GM21515 (cell line): ENCODE data around the gene SERINC3.
"Not testable (repeated sequence)": the region's sequence is repeated elsewhere in the genome, so short reads cannot be mapped to it uniquely, and the experiment has no call there.

Experiments
- ATAC-seq: cut with Tn5 transposase; IDR thresholded peaks from one replicate; pipeline ENCODE4 v1.9.1; 2021; ENCODE audit not compliant: unreplicated experiment

Gene SERINC3

GRCh38 chr20:44521484-44522481, at the start of gene SERINC3:
SERINC3 (minus strand) TSS chr20:44522070; CDS start chr20:44521951, 119 bp downstream.
- ATAC-seq: peak; percentile 97

DNA sequence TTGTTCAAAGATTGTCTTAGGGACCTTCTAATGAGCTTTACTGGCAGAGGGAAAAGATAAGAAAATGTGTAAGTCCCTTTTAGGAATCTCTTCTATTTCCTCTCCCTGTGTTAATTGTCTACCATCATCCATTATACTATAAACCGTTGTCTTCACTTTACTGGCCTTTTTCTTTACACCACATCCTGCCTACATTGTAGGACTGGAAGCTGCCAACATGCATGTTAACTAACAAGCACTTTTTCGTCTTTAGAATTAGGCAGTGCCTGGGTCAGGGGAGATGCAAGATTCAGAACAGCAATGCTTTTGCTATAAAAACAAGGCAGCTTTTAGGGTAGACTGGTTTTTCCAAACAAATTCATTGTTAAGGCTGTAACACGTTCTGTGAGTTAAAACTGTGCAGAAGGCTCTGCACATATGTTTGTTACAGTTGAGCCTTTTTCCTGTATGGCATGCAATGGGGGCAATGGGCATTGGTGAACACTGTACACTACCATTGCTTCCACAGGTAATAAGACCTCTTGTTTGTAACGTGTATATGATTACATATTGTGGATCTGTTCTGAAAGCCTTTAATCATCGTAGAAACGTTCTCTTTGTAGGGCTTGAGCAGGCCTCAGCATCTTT, 49.6 kb upstream of the SERINC3 start:
- ATAC-seq: no peak

DNA sequence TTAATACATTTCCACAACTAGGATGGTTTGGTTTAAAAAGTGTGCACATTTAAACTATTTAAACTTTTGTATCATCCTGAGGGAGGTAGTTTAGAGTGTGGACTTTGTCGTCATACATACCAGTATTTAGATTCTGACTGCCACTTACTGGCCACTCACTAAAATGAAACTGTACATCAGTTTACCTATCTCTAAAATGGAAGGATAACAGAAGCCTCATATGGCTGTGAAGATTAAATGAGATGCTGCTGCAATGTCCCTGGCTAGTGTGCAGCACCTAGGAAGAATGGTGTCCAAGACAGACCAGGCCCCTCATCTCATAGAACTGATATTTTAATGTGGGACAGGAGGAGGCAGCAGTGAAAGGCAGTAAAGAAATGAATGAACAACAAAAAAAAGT, 48.5 kb upstream of the SERINC3 start:
- no peak for ATAC-seq

- no peak for ATAC-seq
These were observed 44.9 kb upstream of the SERINC3 start for GRCh38 chr20:44566811-44567210.

GRCh38 chr20:44566018-44566417, 44.1 kb upstream of the SERINC3 start:
- ATAC-seq: no peak

DNA sequence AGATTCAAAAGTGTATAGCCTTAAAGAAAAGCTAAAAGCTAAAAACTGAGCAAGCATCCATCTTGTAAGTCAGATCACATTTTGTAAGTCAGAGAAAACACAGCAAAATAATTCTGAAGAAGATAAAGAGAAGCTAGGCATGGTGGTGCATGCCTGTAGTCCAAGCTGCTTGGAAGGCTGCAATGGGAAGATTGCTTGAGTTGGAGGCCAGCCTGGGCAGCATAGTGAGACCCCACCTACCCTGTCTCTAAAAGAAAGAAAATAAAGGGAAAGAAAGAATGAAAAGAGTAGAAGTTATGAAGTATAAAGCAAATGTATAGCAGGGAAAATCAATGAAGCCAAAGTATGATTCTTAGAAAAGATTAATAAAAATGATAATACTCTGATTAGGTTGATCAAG, 40.0 kb upstream of the SERINC3 start:
- ATAC-seq: no peak

GRCh38 chr20:44560818-44561217, 38.9 kb upstream of the SERINC3 start:
- ATAC-seq: not testable (repeated sequence)

DNA sequence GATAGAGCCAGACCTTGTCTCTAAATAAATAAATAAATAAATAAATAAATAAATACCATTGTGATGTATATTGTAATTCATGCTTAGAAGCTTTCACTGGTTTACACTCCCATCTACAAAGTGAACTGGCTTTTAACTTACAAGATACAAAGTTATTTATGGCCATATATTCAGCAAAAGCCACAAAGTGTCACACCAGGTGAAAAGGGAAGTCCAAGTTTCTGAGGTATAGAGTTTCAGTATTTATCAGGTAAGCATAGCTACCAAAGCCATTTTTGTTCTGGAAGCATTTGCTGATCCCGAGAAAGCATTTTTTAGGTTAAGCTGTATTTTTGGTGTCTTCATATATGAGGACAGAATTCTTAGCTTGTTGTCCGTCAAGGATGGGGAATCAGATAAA, 38.4 kb upstream of the SERINC3 start:
- ATAC-seq: no peak

GRCh38 chr20:44559302-44559701, 37.4 kb upstream of the SERINC3 start:
- ATAC-seq: no peak

DNA sequence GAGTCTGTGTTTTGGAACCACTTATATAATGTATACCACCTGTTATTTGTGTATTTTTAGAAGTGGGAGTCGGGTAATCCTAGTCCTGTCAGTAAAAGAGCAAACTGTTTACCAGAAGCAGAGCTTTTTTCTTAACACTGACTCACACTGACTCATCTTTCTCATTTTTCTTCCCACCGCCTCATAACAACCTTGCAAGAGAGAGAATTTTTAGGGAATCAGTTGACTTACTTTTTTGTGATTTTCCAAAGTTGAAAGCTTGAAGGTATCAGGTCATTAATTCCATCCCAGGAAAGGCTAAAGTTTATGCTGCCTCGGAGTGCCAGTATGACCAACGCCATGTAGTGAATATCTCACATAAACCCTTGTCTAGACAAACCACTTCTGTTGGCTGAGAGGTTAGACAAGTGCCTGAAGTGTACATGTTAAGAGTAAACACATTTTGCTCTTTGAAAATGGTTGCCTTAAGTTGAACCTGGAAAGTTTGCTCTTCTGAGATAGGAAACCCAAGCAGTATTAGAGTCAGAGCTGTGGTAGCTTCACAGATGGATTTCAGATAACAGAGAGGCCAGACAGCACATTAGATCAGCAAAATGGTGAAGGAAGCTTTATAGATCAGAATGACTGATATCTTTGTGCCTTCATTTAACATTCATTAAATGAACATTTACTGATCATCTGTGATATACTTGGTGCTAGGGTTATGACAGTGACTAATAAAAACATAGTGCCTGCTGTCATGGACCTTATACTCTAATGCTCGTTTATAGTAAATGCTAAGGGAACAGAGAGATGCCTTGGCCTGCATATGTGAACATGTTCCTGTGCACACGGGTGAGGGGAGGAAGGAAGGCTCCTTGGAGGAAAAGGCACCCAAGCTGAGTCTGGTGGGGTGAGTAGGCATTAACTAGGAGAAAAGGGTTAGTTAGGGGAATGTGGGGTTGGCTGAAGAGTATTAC, 31.4 kb upstream of the SERINC3 start:
- ATAC-seq: no peak

GRCh38 chr20:44552568-44552949, 30.7 kb upstream of the SERINC3 start:
- no peak for ATAC-seq

DNA sequence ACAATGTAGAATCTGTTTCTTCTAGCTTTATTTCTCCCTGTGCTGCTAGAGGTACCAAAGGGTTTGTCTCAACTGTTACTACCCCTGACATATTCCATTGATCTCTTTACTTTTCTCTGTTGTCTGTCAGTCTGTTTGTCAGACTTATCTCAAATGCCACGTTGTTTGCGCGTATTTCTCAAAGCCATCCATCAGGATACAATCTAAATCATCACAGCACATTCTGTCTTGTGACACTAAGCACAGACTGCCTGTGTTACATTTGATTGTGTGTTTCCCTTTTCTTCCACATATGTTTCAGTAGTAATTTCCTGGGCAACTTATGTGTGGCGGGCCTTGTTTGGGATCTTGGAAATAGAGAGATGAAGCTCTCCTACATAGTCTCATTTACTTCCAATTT, 30.2 kb upstream of the SERINC3 start:
- ATAC-seq: no peak

GRCh38 chr20:44549123-44549522, 27.3 kb upstream of the SERINC3 start:
- no peak for ATAC-seq

- ATAC-seq: no peak
These were observed 25.5 kb upstream of the SERINC3 start for GRCh38 chr20:44547419-44547818.

DNA sequence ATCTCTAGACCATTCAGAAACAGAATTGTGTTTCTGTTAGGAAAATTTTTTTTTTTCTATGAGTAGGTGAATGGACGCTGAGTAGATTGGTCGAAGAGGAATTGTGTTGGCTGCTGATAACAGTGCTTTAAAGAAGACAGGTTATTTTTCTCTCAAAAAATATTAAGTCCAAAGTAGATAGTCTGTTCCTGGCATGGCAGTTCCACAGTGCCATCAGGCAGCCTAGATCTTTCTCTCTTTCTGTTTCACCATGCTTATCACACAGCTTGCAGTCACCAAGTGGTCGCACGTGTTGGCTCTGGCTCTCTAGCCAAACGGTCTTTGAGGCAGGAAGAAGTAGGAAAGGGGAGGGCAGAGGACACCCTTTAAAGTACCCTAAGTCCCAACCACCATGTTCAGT, 22.4 kb upstream of the SERINC3 start:
- ATAC-seq: no peak

DNA sequence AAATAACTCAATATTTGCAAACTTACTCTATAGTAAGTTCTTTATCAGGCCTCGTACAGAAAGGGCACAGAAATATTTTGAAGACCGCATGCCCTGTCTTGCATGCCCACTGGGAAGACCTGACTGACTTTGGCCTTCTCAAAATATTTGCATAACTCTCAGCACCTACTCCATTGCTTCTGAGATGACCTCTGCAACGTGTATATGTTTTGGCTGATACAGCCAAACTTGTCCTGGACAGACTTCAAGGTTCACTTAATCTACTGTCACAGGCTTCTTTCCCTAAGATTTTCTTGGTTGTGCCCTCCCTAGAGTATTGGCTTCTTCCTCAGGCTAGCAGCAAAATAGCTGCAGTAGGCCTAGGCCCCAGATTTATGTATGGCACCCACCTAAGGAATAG, 21.5 kb upstream of the SERINC3 start:
- no peak for ATAC-seq

DNA sequence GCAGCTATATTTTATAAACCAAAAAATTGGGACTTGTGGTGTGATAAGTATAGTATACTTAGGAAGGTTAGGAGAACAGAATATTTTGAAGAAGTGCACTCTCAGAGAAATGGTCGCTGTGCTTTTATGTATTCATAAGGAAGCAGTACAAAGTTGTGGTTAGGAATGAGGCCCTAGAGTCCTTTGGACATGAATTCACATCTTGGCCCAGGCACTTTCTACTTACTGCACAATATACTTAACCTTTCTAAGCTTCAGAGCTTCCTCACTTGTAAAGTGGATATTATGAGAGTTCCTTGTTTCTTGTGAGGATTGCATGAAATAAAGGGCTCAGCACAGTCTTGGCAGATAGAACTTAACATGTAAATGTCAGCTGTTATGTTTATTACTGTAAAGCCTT, 21.0 kb upstream of the SERINC3 start:
- no peak for ATAC-seq

DNA sequence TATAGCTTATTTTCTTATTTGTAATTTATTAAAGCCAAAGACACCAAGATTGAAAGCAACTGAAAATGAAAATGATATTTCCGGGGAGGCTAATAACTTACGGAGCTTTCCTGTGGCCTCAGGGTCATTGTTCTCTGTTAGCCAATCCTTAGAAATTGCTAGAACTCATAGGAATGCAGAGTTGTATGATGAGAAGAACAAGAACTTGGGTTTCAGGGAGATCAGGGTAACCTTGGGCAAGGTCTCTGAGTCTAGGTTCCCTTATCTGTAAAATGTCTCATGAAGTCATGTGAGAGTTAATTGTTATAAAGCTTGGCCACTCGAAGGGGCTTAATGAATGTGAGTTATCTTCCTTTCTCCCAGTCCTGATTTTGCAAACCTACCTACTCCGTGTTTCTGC, 20.1 kb upstream of the SERINC3 start:
- no peak for ATAC-seq

DNA sequence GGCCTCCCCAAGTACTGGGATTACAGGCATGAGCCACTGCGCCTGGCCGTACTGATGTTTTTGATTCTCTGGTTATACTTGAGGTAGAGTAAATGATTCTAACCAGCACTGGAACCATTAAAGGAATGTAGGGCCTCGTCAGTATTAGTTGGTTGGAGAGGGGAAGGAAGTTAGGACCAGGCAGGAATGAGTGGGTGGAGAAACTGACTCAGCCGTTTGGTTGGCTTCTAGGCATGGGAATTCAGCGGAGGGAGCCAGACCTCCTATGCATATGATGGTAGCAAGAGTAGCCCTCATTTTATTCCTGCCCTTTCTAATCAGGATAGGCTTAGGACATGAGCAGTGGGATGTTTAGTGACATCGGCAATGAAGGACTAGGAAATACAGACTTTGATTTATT, 19.0 kb upstream of the SERINC3 start:
- no peak for ATAC-seq

DNA sequence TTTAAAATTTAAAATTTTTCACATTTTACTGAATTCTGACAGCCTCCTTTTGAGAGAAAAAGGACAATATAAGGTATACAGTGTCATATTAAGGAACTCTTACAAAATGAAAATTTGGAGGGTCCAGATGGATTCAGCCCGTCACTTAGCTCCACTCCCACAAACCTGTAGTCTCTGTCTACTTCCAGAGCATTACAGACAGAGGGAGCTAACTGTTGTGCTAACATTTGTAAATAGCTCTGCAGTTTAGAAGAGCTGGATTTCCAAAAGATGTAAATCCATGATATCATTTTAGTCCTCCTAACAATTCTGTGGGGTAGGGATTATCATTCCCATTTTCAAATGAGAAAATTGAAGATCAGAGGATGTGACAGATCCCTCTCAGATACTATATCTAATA, 16.1 kb upstream of the SERINC3 start:
- no peak for ATAC-seq

GRCh38 chr20:44536175-44536574, 14.3 kb upstream of the SERINC3 start:
- no peak for ATAC-seq
